Liver (tissue), 3 donors: ENCODE results near the gene MED14.

Experiments
- CTCF ChIP-seq: fragments of 150-350 bp; IDR thresholded peaks from 2 replicates; pipeline ENCODE4 v1.5.1; 2017; ENCODE audit warnings: improper control_type of control experiment, low read depth, low read length; ENCODE audit not compliant: missing input control
- FOXA1 ChIP-seq: IDR thresholded peaks from 2 replicates; pipeline ENCODE4 v1.6.1; 2016; ENCODE audit warnings: antibody characterized with exemption
- HNF4A ChIP-seq, 2 donors: conservative IDR thresholded peaks; 2 replicates each; pipeline ENCODE4 v1.6.1; 2016; ENCODE audit warnings: antibody characterized with exemption in 2 of 2, mild to moderate bottlenecking in 2 of 2
- REST ChIP-seq: IDR thresholded peaks from 2 replicates; pipeline ENCODE4 v1.6.1; 2016; ENCODE audit warnings: antibody characterized with exemption, mild to moderate bottlenecking
- SP1 ChIP-seq: IDR thresholded peaks from 2 replicates; pipeline ENCODE4 v1.6.1; 2018; ENCODE audit warnings: antibody characterized with exemption, mild to moderate bottlenecking
- ZBTB33 ChIP-seq: IDR thresholded peaks from 2 replicates; pipeline ENCODE4 v1.6.1; 2016; ENCODE audit warnings: antibody characterized with exemption
- donor health status: healthy.
- donor health status: healthy.

- no peak for TF ChIP-seq FOXA1
- TF ChIP-seq CTCF: no peak
- no peak for TF ChIP-seq REST
- TF ChIP-seq SP1: no peak
- no peak for TF ChIP-seq ZBTB33
- TF ChIP-seq HNF4A (conservative IDR thresholded peaks at IDR 0.05): no peak
Observed at GRCh38 chrX:40761762-40762161, 26.4 kb upstream of the MED14 start.
